HCT116 (cell line): ENCODE results near the gene MRPL24. TPM values are rescaled to one million over a fixed set of nuclear protein-coding genes. Genes with fewer than 3 reads are reported as not detected.
A peak's percentile ranks its signal among the peaks of the same experiment; 100 is the strongest.

Source experiments
- ATAC-seq: fragments of 200-7000 bp; cut with Tn5 transposase; 2 replicates; pipeline ENCODE4 v1.9.1; 2020; ENCODE audit warnings: mild to moderate bottlenecking, moderate library complexity
- BruUV-seq: library from RNA; stranded (reverse); fragments of 400-500 nt; replicated peaks from 2 replicates; lab custom pipeline; 2021; lab: Mats Ljungman, UMichigan
- CTCF ChIA-PET: fragments of 300-600 bp; sonication (Branson Sonifier 250); formaldehyde crosslinking; loops from one replicate; lab custom pipeline; 2021; ENCODE audit warnings: antibody characterized with exemption; lab: Charles Lee
- POLR2A ChIA-PET: fragments of 300-600, 350-600 bp; sonication (Branson Sonifier 250); formaldehyde crosslinking; loops from one replicate; lab custom pipeline; 2021; ENCODE audit warnings: antibody characterized with exemption; lab: Charles Lee
- RAD21 ChIA-PET, 2 experiments: fragments of 300-600 bp; sonication (Branson Sonifier 250); formaldehyde crosslinking; loops; one replicate each; lab custom pipeline; 2023; ENCODE audit warnings: low total read pairs in 2 of 2; ENCODE audit not compliant: uncharacterized antibody in 2 of 2, unreplicated experiment in 2 of 2, low non-redundant PET in 1 of 2; lab: Charles Lee
- DNase-seq: peaks from one replicate; pipeline ENCODE4 v3.0.0-alpha.2; 2010; ENCODE audit warnings: low read depth, low spot score
- H2AFZ ChIP-seq: fragments of 200-600 bp; shearing (Covaris generic), sonication (generic); 2 replicates; pipeline ENCODE4 v1.6.1; 2017; ENCODE audit warnings: low read depth, mixed run types, mixed read lengths, antibody characterized with exemption, low read length; ENCODE audit not compliant: poor library complexity, severe bottlenecking
- H3K27ac ChIP-seq: 2 replicates; pipeline ENCODE4 v1.5.1; 2012; ENCODE audit warnings: low read depth, low read length
- H3K27me3 ChIP-seq: fragments of 200-600 bp; sonication (generic); 2 replicates; pipeline ENCODE4 v1.6.1; 2016; ENCODE audit warnings: mixed run types, low read length, mixed read lengths; ENCODE audit not compliant: insufficient read depth
- H3K36me3 ChIP-seq, 2 experiments: fragments of 200-500 bp in 1 of 2; fragments of 200-600 bp in 1 of 2; sonication (Bioruptor generic) in 1 of 2; sonication (generic) in 1 of 2; 2 replicates each; pipeline versions ENCODE4 v1.5.1 to v1.6.1; 2014 to 2016; ENCODE audit warnings: low read length in 2 of 2, inconsistent platforms in 1 of 2, mixed read lengths in 1 of 2, mixed run types in 1 of 2; ENCODE audit not compliant: insufficient read depth in 2 of 2, control insufficient read depth in 1 of 2
- H3K4me1 ChIP-seq, 2 experiments: fragments of 200-600 bp in 1 of 2; sonication (generic) in 1 of 2; 2 replicates each; pipeline versions ENCODE4 v1.5.1 to v1.6.1; 2012 to 2017; ENCODE audit warnings: low read length in 2 of 2, inconsistent platforms in 1 of 2, mild to moderate bottlenecking in 1 of 2, mixed read lengths in 1 of 2, mixed run types in 1 of 2, moderate library complexity in 1 of 2; ENCODE audit not compliant: insufficient read depth in 2 of 2, control insufficient read depth in 1 of 2
- H3K4me2 ChIP-seq: fragments of 200-600 bp; sonication (generic); 2 replicates; pipeline ENCODE4 v1.6.1; 2017; ENCODE audit warnings: mixed run types, low read length, mixed read lengths
- H3K4me3 ChIP-seq, 2 experiments: fragments of 200-600 bp in 1 of 2; sonication (generic) in 1 of 2; replicated peaks in 1 of 2; 2 replicates each; pipeline ENCODE4 v1.5.1; 2011 to 2016; ENCODE audit warnings: low read length in 2 of 2, control low read depth in 1 of 2, low read depth in 1 of 2, mild to moderate bottlenecking in 1 of 2, mixed read lengths in 1 of 2, mixed run types in 1 of 2
- H3K79me2 ChIP-seq: fragments of 200-600 bp; sonication (generic); 2 replicates; pipeline ENCODE4 v1.6.1; 2017; ENCODE audit warnings: mild to moderate bottlenecking, mixed run types, low read length, moderate library complexity, mixed read lengths; ENCODE audit not compliant: insufficient read depth
- H3K9ac ChIP-seq: fragments of 200-600 bp; sonication (generic); 2 replicates; pipeline ENCODE4 v1.6.1; 2016; ENCODE audit warnings: low read length, mixed read lengths
- H3K9me2 ChIP-seq: fragments of 200-600 bp; sonication (generic), shearing (Covaris generic); 2 replicates; pipeline ENCODE4 v1.6.1; 2017; ENCODE audit warnings: mixed run types, mild to moderate bottlenecking, moderate library complexity; ENCODE audit not compliant: insufficient read depth
- H3K9me3 ChIP-seq, 2 experiments: fragments of 200-500 bp in 1 of 2; fragments of 200-600 bp in 1 of 2; sonication (Bioruptor generic) in 1 of 2; sonication (generic) in 1 of 2; 2 replicates each; pipeline ENCODE4 v1.6.1; 2014 to 2017; ENCODE audit warnings: low read length in 2 of 2, mixed read lengths in 2 of 2, inconsistent platforms in 1 of 2, low read depth in 1 of 2, mild to moderate bottlenecking in 1 of 2, mixed run types in 1 of 2, moderate library complexity in 1 of 2; ENCODE audit not compliant: control insufficient read depth in 1 of 2, insufficient read depth in 1 of 2
- H4K20me1 ChIP-seq: fragments of 200-600 bp; sonication (generic), shearing (Covaris generic); 2 replicates; pipeline ENCODE4 v1.6.1; 2017; ENCODE audit warnings: mixed run types, mild to moderate bottlenecking, moderate library complexity; ENCODE audit not compliant: insufficient read depth
- ATF3 ChIP-seq: IDR thresholded peaks from 2 replicates; pipeline ENCODE4 v1.6.1; 2012
- CTCF ChIP-seq, 3 experiments: fragments of 200-600 bp in 1 of 3; sonication (generic) in 1 of 3; IDR thresholded peaks in 2 of 3; conservative IDR thresholded peaks in 1 of 3; 2 replicates each; pipeline ENCODE4 v1.5.1; 2012 to 2017; ENCODE audit warnings: low read depth in 2 of 3, low read length in 2 of 3, antibody characterized with exemption in 1 of 3, borderline replicate concordance in 1 of 3, control low read depth in 1 of 3, mild to moderate bottlenecking in 1 of 3, mixed read lengths in 1 of 3, mixed run types in 1 of 3, moderate library complexity in 1 of 3; ENCODE audit not compliant: insufficient read depth in 1 of 3
- EGR1 ChIP-seq: IDR thresholded peaks from 2 replicates; pipeline ENCODE4 v1.6.1; 2012; ENCODE audit warnings: low read depth
- ELF1 ChIP-seq: IDR thresholded peaks from 2 replicates; pipeline ENCODE4 v1.6.1; 2012; ENCODE audit warnings: low read depth, borderline replicate concordance
- EZH2 ChIP-seq: fragments of 200-600 bp; sonication (generic); IDR thresholded peaks from 2 replicates; pipeline ENCODE4 v1.6.1; 2017; ENCODE audit warnings: antibody characterized with exemption, mixed run types
- POLR2AphosphoS5 ChIP-seq: IDR thresholded peaks from 2 replicates; pipeline ENCODE4 v1.6.1; 2011; ENCODE audit warnings: mild to moderate bottlenecking, low read depth, low read length, moderate library complexity
- SIN3A ChIP-seq: IDR thresholded peaks from 2 replicates; pipeline ENCODE4 v1.6.1; 2012; ENCODE audit warnings: low read depth
- SRF ChIP-seq: IDR thresholded peaks from 2 replicates; pipeline ENCODE4 v1.6.1; 2012; ENCODE audit warnings: low read depth
- TCF7L2 ChIP-seq: IDR thresholded peaks from 2 replicates; pipeline ENCODE4 v1.7.0; 2011; ENCODE audit warnings: borderline replicate concordance, inconsistent platforms; ENCODE audit not compliant: insufficient read depth, insufficient read length; ENCODE audit errors: extremely low read depth
- YY1 ChIP-seq: IDR thresholded peaks from 2 replicates; pipeline ENCODE4 v1.6.1; 2011; ENCODE audit warnings: low read length, low read depth, moderate library complexity, mild to moderate bottlenecking; ENCODE audit not compliant: insufficient replicate concordance; ENCODE audit errors: extremely low read depth
- ZBTB33 ChIP-seq: IDR thresholded peaks from 2 replicates; pipeline ENCODE4 v1.6.1; 2011; ENCODE audit warnings: mild to moderate bottlenecking, low read length, moderate library complexity; ENCODE audit not compliant: insufficient replicate concordance; ENCODE audit errors: extremely low read depth
- ZFX ChIP-seq: fragments of 450-650 bp; IDR thresholded peaks from 2 replicates; pipeline ENCODE4 v1.6.1; 2017
- intact Hi-C: fragments of 100-400 bp; cut with micrococcal nuclease; formaldehyde crosslinking; loops from 2 replicates; pipeline ENCODE4 v1.10.0; 2022
- total RNA-seq: library from RNA; stranded (reverse); gene quantifications from one replicate; pipeline ENCODE4 v1.2.1, GENCODE V29; 2021; ENCODE audit not compliant: unreplicated experiment

MRPL24 gene
- total RNA-seq, 1 experiment from 2014 or later: 111 TPM

- ChIA-PET RAD21 (interaction anchor here (0.8 to 1.6 kb wide), 6 partner anchors 13 to 52 kb away, joined by 3 to 5 read pairs (median 4); partner anchors contain the start of genes PRCC (in 2 of the 2), ISG20L2 (in 1 of the 2) and METTL25B (in 1 of the 2)), CTCF (interaction anchor here (0.9 to 1.6 kb wide), 7 partner anchors 10 to 186 kb away, joined by 3 to 21 read pairs (median 7); partner anchors contain the start of genes HDGF, METTL25B and PRCC), POLR2A (interaction anchor here (0.6 to 1.6 kb wide), 12 partner anchors 8 to 118 kb away, joined by 3 to 28 read pairs (median 4); partner anchors contain the start of genes CRABP2, HDGF, ISG20L2 and METTL25B)
- H3K4me2 ChIP-seq: peak overlapping the region; percentile 72
- H2AFZ ChIP-seq: no peak overlapping the region
- H3K9me2 ChIP-seq: no peaks in the 10 kb centered on the region
- no peaks in the 10 kb centered on the region for H3K27me3 ChIP-seq
- H3K36me3 ChIP-seq: peaks cover 21 to 40% of the 10 kb centered on the region in 2 experiments; a peak in 3 of 4 replicates
- H3K79me2 ChIP-seq: peaks cover 59% of the 10 kb centered on the region
- ATAC-seq (peak; percentile 1; the same call in 1 of the 2 replicates), DNase-seq (no peak)
- H3K9me3 ChIP-seq: no peaks in the 10 kb centered on the region
- H4K20me1 ChIP-seq: no peaks in the 10 kb centered on the region
- TF ChIP-seq SRF: no peak
- TSS peak; percentile 75 for BruUV-seq
- intact Hi-C loops: loop anchor here (1.0 to 10.0 kb wide), 3 partner anchors 13 to 237 kb away; partner anchors contain the start of genes ISG20L2, MEF2D, METTL25B and PRCC
- H3K4me3 ChIP-seq: peak overlapping the region; percentile 38 to 80
- peaks cover 18 to 35% of the 10 kb centered on the region in 2 experiments for H3K4me1 ChIP-seq
- H3K9ac ChIP-seq: peak overlapping the region; percentile 40
- H3K27ac ChIP-seq: peak overlapping the region; percentile 69
Measured at GRCh38 chr1:156741481-156741983, 644 bp upstream of the MRPL24 start.

GRCh38 chr1:156740237-156740740 lies 599 bp downstream of the MRPL24 start:
- Histone ChIP-seq H3K27ac (peak overlapping the region; percentile 84), H3K9me2 (no peaks in the 10 kb centered on the region), H2AFZ (no peak overlapping the region), H3K9ac (peak overlapping the region; percentile 89), H3K36me3 (peaks cover 25 to 38% of the 10 kb centered on the region in 2 experiments; a peak in 3 of 4 replicates), H3K4me1 (peaks cover 11 to 22% of the 10 kb centered on the region in 2 experiments), H3K79me2 (peaks cover 47% of the 10 kb centered on the region), H4K20me1 (no peaks in the 10 kb centered on the region), H3K4me3 (peak overlapping the region; percentile 67 to 80), H3K4me2 (peak overlapping the region; percentile 79), H3K9me3 (no peaks in the 10 kb centered on the region), H3K27me3 (no peaks in the 10 kb centered on the region)
- POLR2A ChIA-PET: interaction anchor here (0.9 to 1.6 kb wide), 6 partner anchors 12 to 79 kb away, joined by 3 to 28 read pairs (median 4); partner anchors contain the start of genes ISG20L2, METTL25B and PRCC
- ATAC-seq (peak; percentile 12), DNase-seq (no peak)
- BruUV-seq: TSS peak; percentile 50
- intact Hi-C loops: loop anchor here (10.0 kb wide), 1 partner anchor 235 kb away; the partner anchor contains the start of gene MEF2D
- RAD21 ChIA-PET: interaction anchor here (1.0 to 1.6 kb wide), 5 partner anchors 12 to 51 kb away, joined by 4 to 5 read pairs (median 5); partner anchors contain the start of genes PRCC (in 2 of the 2), ISG20L2 (in 1 of the 2) and METTL25B (in 1 of the 2)
- CTCF ChIA-PET: interaction anchor here (1.1 to 1.6 kb wide), 4 partner anchors 13 to 188 kb away, joined by 6 to 21 read pairs (median 10); partner anchors contain the start of gene METTL25B
- TF ChIP-seq EZH2 (no peak), ZBTB33 (no peak), EGR1 (no peak), ZFX (no peak), YY1 (no peak), POLR2AphosphoS5 (no peak), SRF (no peak), SIN3A (no peak), TCF7L2 (no peak), ELF1 (no peak), ATF3 (no peak), CTCF (IDR thresholded peaks at IDR 0.05 in 2 of 3, conservative IDR thresholded peaks at IDR 0.05 in 1 of 3; ENCODE audit: borderline replicate concordance in 1 of 3, insufficient read depth in 1 of 3, low read depth in 2 of 3, low read length in 2 of 3) (no peak)
